Measurements from ENCODE around the gene TTC39C. TPM values are rescaled to one million over a fixed set of nuclear protein-coding genes. Genes with fewer than 3 reads are reported as not detected.

Gene TTC39C
- 33.7 and 34.0 TPM in 2 replicates for total RNA-seq

DNA sequence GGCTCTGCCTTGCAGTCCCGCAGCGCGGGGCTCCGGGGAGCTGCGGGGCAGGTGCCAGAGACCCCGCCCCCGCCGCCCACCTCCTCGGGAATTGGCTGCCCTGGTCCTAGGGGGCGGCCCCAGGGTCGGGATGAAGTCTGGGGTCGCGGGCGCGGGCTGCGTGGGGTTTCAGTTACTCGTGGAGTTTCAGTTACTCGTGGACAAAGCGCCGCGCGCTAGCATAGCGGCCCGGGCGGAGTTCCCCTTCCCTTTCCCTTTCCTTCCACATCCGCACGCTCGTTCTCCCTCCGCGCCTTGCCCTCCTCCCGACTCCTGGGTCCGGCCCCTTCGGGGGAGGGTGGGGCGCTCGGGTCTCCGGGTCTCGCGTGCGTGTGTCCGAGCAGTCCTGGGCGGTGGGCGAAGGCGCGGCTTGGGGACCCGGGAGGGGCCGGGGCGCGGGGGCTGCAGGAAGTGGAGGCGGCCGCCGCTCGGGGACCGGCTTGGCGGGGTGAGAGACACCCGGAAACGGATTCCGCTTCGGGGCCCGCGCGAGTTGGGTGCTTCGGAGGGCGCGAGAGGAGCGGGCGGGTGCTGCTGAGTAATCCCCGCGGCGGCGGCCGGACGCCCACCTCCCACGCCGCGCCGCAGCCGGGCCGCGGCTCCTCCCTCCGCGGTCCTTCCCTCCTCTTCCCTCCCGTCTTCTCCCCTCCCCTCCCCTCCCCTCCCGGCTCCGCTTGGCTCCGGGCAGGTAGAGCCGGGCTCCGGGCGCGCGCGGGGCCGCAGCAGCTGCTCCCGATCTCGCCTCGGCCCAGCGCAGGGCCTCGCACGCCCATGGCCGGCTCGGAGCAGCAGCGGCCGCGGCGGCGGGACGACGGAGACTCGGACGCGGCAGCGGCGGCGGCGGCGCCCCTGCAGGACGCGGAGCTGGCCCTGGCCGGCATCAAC is at the start of gene TTC39C:
TSS of gene TTC39C (plus strand) at position 693 of the 924 bp plus-strand sequence. CDS start at position 811, 118 bp downstream.

DNA sequence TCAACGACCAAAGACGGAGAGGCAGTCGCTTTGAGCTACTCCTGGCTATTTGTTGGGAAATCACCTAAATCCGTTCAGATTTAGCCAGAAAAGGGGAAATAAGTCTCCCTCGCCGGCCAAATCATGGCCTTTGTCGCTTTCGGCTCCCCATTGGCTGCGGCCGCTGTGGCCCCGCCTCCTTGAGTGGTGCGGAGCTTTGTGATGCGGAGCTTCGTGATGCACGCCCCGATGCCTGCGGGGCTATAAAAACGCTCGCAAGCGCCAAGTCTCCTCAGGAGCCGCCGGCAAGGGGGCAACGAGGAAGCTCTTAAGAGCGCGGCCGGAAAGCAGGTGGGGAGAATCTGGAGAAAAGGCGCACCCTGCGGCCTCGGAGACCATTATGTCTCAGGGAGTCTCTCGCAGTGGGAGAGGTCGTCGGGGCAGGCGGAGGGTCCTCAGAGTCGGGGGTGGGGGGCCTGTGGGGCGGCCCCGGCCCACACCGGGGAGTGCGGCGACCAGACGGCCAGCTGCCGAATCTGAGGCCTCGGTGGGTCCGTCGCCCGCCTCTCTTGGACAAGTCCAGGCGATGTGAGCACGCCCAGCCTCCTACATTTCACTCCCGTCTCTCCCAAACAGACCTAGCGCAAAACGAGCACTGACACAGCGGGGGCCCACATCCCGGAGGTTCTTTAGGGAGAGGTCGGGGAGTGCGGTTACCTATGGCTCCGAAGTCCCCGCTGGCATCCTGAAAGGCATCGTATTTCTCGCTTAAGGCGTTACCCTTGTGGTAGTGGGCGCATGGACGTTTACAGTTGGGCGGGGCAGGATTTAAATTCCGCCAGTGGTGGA is 124.4 kb downstream of the TTC39C start, which contains the start of gene CABYR:
TSS of gene CABYR (plus strand) at position 274 of the 828 bp plus-strand sequence. CDS start 4,053 bp downstream, outside the sequence.

Other genes with a start within 250 kb of the TTC39C start
- 6.4 and 13.3 TPM in 2 replicates for gene CABYR, start 124.3 kb downstream of the TTC39C start, total RNA-seq

Data from hair follicular keratinocyte (primary cell).